Trophoblast cell (in vitro differentiated cells and primary cell): Measurements from ENCODE around the gene FIBCD1.

Experiments
- DNase-seq, 2 donors: peaks; one replicate each; pipeline ENCODE4 v3.0.0-alpha.2; 2016
- H2AFZ ChIP-seq: 2 replicates; pipeline ENCODE4 v1.6.1; 2013; ENCODE audit warnings: low read length, moderate library complexity, mild to moderate bottlenecking; ENCODE audit not compliant: insufficient read depth, poor library complexity
- H2AK5ac ChIP-seq: 2 replicates; pipeline ENCODE4 v1.6.1; 2013; ENCODE audit warnings: mild to moderate bottlenecking, low read length
- H2BK120ac ChIP-seq: 2 replicates; pipeline ENCODE4 v1.6.1; 2013; ENCODE audit warnings: low read length, mild to moderate bottlenecking, moderate library complexity; ENCODE audit not compliant: insufficient read depth, poor library complexity
- H2BK12ac ChIP-seq: 2 replicates; pipeline ENCODE4 v1.6.1; 2013; ENCODE audit warnings: mild to moderate bottlenecking, low read length, moderate library complexity
- H2BK5ac ChIP-seq: 2 replicates; pipeline ENCODE4 v1.6.1; 2013; ENCODE audit warnings: low read length, low read depth, moderate library complexity, mild to moderate bottlenecking; ENCODE audit not compliant: poor library complexity
- H3K14ac ChIP-seq: 2 replicates; pipeline ENCODE4 v1.6.1; 2013; ENCODE audit warnings: mild to moderate bottlenecking, low read length
- H3K18ac ChIP-seq: 2 replicates; pipeline ENCODE4 v1.6.1; 2013; ENCODE audit warnings: mild to moderate bottlenecking, low read length
- H3K23ac ChIP-seq: 2 replicates; pipeline ENCODE4 v1.6.1; 2013; ENCODE audit warnings: low read length
- H3K27ac ChIP-seq: 2 replicates; pipeline ENCODE4 v1.5.1; 2013; ENCODE audit warnings: low read depth, mild to moderate bottlenecking, inconsistent platforms, low read length, moderate library complexity
- H3K27me3 ChIP-seq: 2 replicates; pipeline ENCODE4 v1.6.1; 2013; ENCODE audit warnings: inconsistent platforms, mild to moderate bottlenecking, low read length, moderate library complexity; ENCODE audit not compliant: insufficient read depth
- H3K36me3 ChIP-seq, 2 experiments: 1 replicate in 1 of 2; 2 replicates in 1 of 2; pipeline ENCODE4 v1.6.1; 2013; ENCODE audit warnings: low read length in 2 of 2, mild to moderate bottlenecking in 2 of 2, moderate library complexity in 1 of 2; ENCODE audit not compliant: insufficient read depth in 2 of 2, control insufficient read depth in 1 of 2
- H3K4ac ChIP-seq: 2 replicates; pipeline ENCODE4 v1.6.1; 2013; ENCODE audit warnings: low read depth, mild to moderate bottlenecking, low read length, moderate library complexity
- H3K4me1 ChIP-seq, 2 experiments: 1 replicate in 1 of 2; 2 replicates in 1 of 2; pipeline ENCODE4 v1.6.1; 2013; ENCODE audit warnings: low read length in 2 of 2, mild to moderate bottlenecking in 2 of 2, moderate library complexity in 1 of 2; ENCODE audit not compliant: insufficient read depth in 2 of 2, control insufficient read depth in 1 of 2
- H3K4me2 ChIP-seq: 2 replicates; pipeline ENCODE4 v1.6.1; 2013; ENCODE audit warnings: inconsistent platforms, mild to moderate bottlenecking, low read length, moderate library complexity
- H3K4me3 ChIP-seq: 2 replicates; pipeline ENCODE4 v1.5.1; 2013; ENCODE audit warnings: mild to moderate bottlenecking, low read depth, low read length, inconsistent platforms
- H3K79me1 ChIP-seq: one replicate; pipeline ENCODE4 v1.6.1; 2013; ENCODE audit warnings: low read length
- H3K79me2 ChIP-seq: 2 replicates; pipeline ENCODE4 v1.6.1; 2013; ENCODE audit warnings: low read length, mild to moderate bottlenecking; ENCODE audit not compliant: control insufficient read depth, insufficient read depth, poor library complexity
- H3K9ac ChIP-seq: 2 replicates; pipeline ENCODE4 v1.6.1; 2013; ENCODE audit warnings: mild to moderate bottlenecking, low read length
- H3K9me3 ChIP-seq: 2 replicates; pipeline ENCODE4 v1.6.1; 2013; ENCODE audit warnings: low read depth, mild to moderate bottlenecking, control low read depth, inconsistent platforms, low read length; ENCODE audit not compliant: insufficient read depth
- H4K12ac ChIP-seq: 2 replicates; pipeline ENCODE4 v1.6.1; 2013; ENCODE audit warnings: low read depth, mild to moderate bottlenecking, low read length, moderate library complexity
- H4K8ac ChIP-seq: 2 replicates; pipeline ENCODE4 v1.6.1; 2013; ENCODE audit warnings: low read depth, mild to moderate bottlenecking, low read length, moderate library complexity
- H4K91ac ChIP-seq: one replicate; pipeline ENCODE4 v1.6.1; 2013; ENCODE audit warnings: low read depth, mild to moderate bottlenecking, low read length, moderate library complexity
- WGBS: extraction: QIAGEN DNeasy Blood & Tissue Kit; methylation state at CpG from one replicate; pipeline ENCODE4 v1.1.7; 2013; ENCODE audit warnings: missing lambda C conversion rate; ENCODE audit not compliant: insufficient read length, insufficient coverage; ENCODE audit errors: extremely low coverage; 5-methylcytosine and 5-hydroxymethylcytosine counted together

FIBCD1 gene

DNA sequence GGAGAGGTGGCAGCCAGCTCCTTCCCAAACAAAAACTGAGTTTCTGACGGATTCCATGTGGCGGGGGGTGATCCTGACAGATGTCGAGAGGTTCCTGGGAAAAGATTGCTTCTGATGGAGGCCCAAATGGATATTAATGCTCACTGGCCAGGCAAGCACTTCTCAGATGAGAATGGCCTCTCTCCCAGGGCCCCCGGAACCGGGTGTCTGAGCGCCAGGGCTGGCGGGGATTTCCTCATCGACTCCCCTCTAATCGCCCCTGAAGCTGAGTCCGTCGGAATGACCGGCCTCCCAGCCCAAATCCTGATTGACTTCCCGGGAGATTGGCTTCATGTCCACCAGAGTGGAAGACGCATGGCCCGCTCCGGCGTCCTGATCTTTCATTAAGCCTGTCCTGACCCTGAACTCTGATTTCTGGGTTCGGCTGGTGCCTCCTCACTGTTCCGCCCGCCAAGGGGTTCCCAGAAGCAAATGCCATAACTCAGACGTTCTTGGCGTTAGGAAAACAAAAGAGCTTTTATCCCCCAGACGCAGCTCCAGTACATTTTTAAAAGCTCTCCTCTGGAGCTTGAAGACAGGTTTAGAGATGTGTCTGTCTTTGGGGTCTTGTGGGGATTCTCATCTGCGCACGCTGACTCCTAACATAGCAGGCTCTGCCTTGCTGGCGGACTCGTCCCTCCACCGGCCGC lies 17.6 kb downstream of the FIBCD1 start:
- no CpG with 5 or more reads among the region's 29 CpGs for WGBS
- no peaks in the 10 kb centered on the region for H3K36me3 ChIP-seq
- H3K79me2 ChIP-seq: no peaks in the 10 kb centered on the region

DNA sequence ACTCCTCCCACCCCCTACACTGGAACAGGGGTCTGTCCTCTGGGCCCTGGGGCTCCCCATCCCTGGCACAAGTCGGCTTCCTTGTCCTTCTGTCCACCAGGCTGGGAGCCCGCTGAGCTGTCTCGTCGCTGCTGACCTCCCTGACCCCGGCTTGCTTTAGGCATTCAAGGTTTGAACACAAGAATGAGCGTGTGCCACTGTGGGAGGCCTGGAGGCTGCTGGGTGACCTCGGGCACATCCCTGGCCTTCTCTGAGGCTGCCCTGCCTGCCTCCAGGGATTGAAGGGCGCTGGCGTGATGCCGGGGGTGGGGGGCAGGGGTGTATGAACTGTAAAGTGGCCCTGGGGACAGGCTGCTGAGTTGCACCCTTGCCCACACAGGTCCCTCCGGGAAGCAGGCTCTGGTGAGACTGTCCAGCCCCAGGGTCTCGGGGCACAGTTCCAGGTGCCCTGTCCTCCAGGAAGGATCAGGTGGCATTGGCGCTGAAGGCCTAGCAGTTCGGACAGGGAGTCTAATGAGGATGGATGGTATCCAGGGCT lies 18.2 kb downstream of the FIBCD1 start:
- H3K4me1 ChIP-seq: peaks cover 0 to 3% of the 10 kb centered on the region in 2 experiments
- no peak overlapping the region for H3K18ac ChIP-seq
- H3K27me3 ChIP-seq: no peaks in the 10 kb centered on the region
- no peak overlapping the region for H2AK5ac ChIP-seq
- H3K4me3 ChIP-seq: no peak overlapping the region
- H2BK12ac ChIP-seq: no peak overlapping the region
- no peak overlapping the region for H2AFZ ChIP-seq
- H3K4me2 ChIP-seq: no peak overlapping the region
- no CpG with 5 or more reads among the region's 14 CpGs for WGBS
- H3K79me2 ChIP-seq: no peaks in the 10 kb centered on the region
- H4K12ac ChIP-seq: no peak overlapping the region
- no peak overlapping the region for H2BK5ac ChIP-seq
- H3K4ac ChIP-seq: no peak overlapping the region
- H2BK120ac ChIP-seq: no peak overlapping the region
- no peak overlapping the region for H4K91ac ChIP-seq
- H3K9ac ChIP-seq: no peak overlapping the region
- no peak overlapping the region for H3K27ac ChIP-seq
- H3K9me3 ChIP-seq: no peaks in the 10 kb centered on the region
- DNase-seq: no peak
- no peak overlapping the region for H3K23ac ChIP-seq
- no peak overlapping the region for H3K14ac ChIP-seq
- H3K79me1 ChIP-seq: no peaks in the 10 kb centered on the region
- no peak overlapping the region for H4K8ac ChIP-seq
- H3K36me3 ChIP-seq: no peaks in the 10 kb centered on the region

More for the DNA sequence above, 17.6 kb downstream of the FIBCD1 start:
- H3K27ac ChIP-seq: no peak overlapping the region
- no peak overlapping the region for H4K12ac ChIP-seq
- no peak overlapping the region for H2AFZ ChIP-seq
- H3K14ac ChIP-seq: no peak overlapping the region
- H3K4ac ChIP-seq: no peak overlapping the region
- H2BK5ac ChIP-seq: no peak overlapping the region
- H3K4me3 ChIP-seq: no peak overlapping the region
- H3K18ac ChIP-seq: no peak overlapping the region
- H3K4me1 ChIP-seq: peaks cover 0 to 3% of the 10 kb centered on the region in 2 experiments
- no peak overlapping the region for H3K23ac ChIP-seq
- H3K9me3 ChIP-seq: no peaks in the 10 kb centered on the region
- H2BK12ac ChIP-seq: no peak overlapping the region
- H3K27me3 ChIP-seq: no peaks in the 10 kb centered on the region
- H2AK5ac ChIP-seq: no peak overlapping the region
- DNase-seq: no peak
- no peaks in the 10 kb centered on the region for H3K79me1 ChIP-seq
- H3K9ac ChIP-seq: no peak overlapping the region
- no peak overlapping the region for H3K4me2 ChIP-seq
- H2BK120ac ChIP-seq: no peak overlapping the region
- H4K8ac ChIP-seq: no peak overlapping the region
- no peak overlapping the region for H4K91ac ChIP-seq

GRCh38 chr9:130920233-130920632 lies 18.8 kb downstream of the FIBCD1 start:
- Histone ChIP-seq H4K91ac (no peak overlapping the region), H3K4ac (no peak overlapping the region), H4K8ac (no peak overlapping the region), H3K27ac (no peak overlapping the region), H2AK5ac (no peak overlapping the region), H3K79me2 (no peaks in the 10 kb centered on the region), H3K79me1 (no peaks in the 10 kb centered on the region), H4K12ac (no peak overlapping the region), H3K4me1 (peaks cover 0 to 3% of the 10 kb centered on the region in 2 experiments), H3K36me3 (no peaks in the 10 kb centered on the region), H3K4me3 (no peak overlapping the region), H3K18ac (no peak overlapping the region), H2BK120ac (no peak overlapping the region), H3K9me3 (no peaks in the 10 kb centered on the region), H2BK5ac (no peak overlapping the region), H3K4me2 (no peak overlapping the region), H2BK12ac (no peak overlapping the region), H3K9ac (no peak overlapping the region), H3K23ac (no peak overlapping the region), H2AFZ (no peak overlapping the region), H3K14ac (no peak overlapping the region), H3K27me3 (no peaks in the 10 kb centered on the region)
- no CpG with 5 or more reads among the region's 8 CpGs for WGBS
- no peak for DNase-seq

DNA sequence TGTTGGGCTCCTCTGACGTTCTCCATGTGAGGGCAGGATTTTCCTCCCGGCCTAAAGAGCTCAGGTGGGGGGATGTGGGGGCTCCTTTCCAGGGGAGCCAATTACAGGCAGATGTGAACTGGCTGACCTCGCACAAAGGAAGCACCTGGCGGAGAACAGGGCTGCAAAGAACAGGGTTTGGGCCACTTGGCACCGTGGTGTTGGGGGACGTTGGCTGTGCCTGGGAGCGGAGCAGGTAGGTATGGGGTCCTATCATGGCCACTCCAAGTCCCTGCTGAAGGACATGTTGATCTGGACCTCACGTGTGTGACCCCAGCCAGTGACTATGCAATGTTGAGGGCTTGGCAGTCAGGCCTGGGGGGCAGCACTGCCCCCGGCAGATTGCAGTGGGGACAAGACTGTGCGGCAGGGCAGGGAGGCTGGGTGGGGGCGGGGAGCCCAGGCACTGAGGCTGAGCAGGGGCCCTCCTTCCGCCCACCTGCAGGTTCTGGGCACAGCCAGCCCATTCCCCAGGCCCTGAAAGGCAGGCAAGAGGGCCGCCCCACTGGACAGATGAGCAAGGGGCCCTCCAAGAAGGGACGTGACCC lies 19.4 kb downstream of the FIBCD1 start:
- Histone ChIP-seq H3K27ac (no peak overlapping the region), H3K4ac (no peak overlapping the region), H2BK12ac (no peak overlapping the region), H2BK120ac (no peak overlapping the region), H3K36me3 (no peaks in the 10 kb centered on the region), H2AK5ac (no peak overlapping the region), H4K12ac (no peak overlapping the region), H3K4me1 (peaks cover 0 to 3% of the 10 kb centered on the region in 2 experiments), H3K14ac (no peak overlapping the region), H3K79me2 (no peaks in the 10 kb centered on the region), H2AFZ (no peak overlapping the region), H3K79me1 (no peaks in the 10 kb centered on the region), H3K9ac (no peak overlapping the region), H3K4me2 (no peak overlapping the region), H3K27me3 (no peaks in the 10 kb centered on the region), H3K9me3 (no peaks in the 10 kb centered on the region), H4K8ac (no peak overlapping the region), H3K4me3 (no peak overlapping the region), H2BK5ac (no peak overlapping the region), H3K23ac (no peak overlapping the region), H4K91ac (no peak overlapping the region), H3K18ac (no peak overlapping the region)
- DNase-seq: no peak
- WGBS: no CpG with 5 or more reads among the region's 14 CpGs
